ENCODE data around the gene SASH1.

GRCh38 chr6:148325316-148326068 lies 17.1 kb upstream of the SASH1 start:
- TF ChIP-seq NR2C2 (CRISPR knock-in tag; IDR thresholded peaks at IDR 0.05): no peak
- no peak for TF ChIP-seq CTCF (IDR thresholded peaks at IDR 0.05)
- no peak for TF ChIP-seq TCF7 (CRISPR knock-in tag; IDR thresholded peaks at IDR 0.05; ENCODE audit: low read depth)
- TF ChIP-seq, protein P1, sequence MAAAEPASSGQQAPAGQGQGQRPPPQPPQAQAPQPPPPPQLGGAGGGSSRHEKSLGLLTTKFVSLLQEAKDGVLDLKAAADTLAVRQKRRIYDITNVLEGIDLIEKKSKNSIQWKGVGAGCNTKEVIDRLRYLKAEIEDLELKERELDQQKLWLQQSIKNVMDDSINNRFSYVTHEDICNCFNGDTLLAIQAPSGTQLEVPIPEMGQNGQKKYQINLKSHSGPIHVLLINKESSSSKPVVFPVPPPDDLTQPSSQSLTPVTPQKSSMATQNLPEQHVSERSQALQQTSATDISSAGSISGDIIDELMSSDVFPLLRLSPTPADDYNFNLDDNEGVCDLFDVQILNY (CRISPR knock-in tag; IDR thresholded peaks at IDR 0.05): no peak
- no peak for TF ChIP-seq SMAD4 (CRISPR knock-in tag; IDR thresholded peaks at IDR 0.05)
- TF ChIP-seq TEAD4 (CRISPR knock-in tag; IDR thresholded peaks at IDR 0.05): no peak
- TF ChIP-seq GABPB1 (CRISPR knock-in tag; IDR thresholded peaks at IDR 0.05): no peak
- no peak for TF ChIP-seq ESRRA (CRISPR knock-in tag; IDR thresholded peaks at IDR 0.05; ENCODE audit: borderline replicate concordance)

All from WTC11 (cell line).